Cardiac muscle cell (in vitro differentiated cells and primary cell): ENCODE measurements around the gene GPR156. TPM values are rescaled to one million over a fixed set of nuclear protein-coding genes. Genes with fewer than 3 reads are reported as not detected.

Experiments used
- DNase-seq, 2 donors: peaks; one replicate each; pipeline versions ENCODE4 v3.0.0 to v3.0.0-alpha.2; 2010 to 2017; ENCODE audit warnings: low read depth in 1 of 2, low spot score in 1 of 2
- H3K27ac ChIP-seq: fragments of 200-600 bp; sonication (generic); 2 replicates; pipeline ENCODE4 v1.5.1; 2016
- H3K27me3 ChIP-seq: fragments of 200-600 bp; sonication (generic); 2 replicates; pipeline ENCODE4 v1.6.0; 2016; ENCODE audit warnings: control low read depth
- H3K36me3 ChIP-seq: fragments of 200-600 bp; sonication (generic); 2 replicates; pipeline ENCODE4 v1.5.1; 2016; ENCODE audit warnings: control low read depth
- H3K4me1 ChIP-seq: fragments of 200-600 bp; sonication (generic); 2 replicates; pipeline ENCODE4 v1.8.1; 2017; ENCODE audit warnings: low read depth, mild to moderate bottlenecking, mixed run types
- H3K4me3 ChIP-seq: fragments of 200-600 bp; sonication (generic); 2 replicates; pipeline ENCODE4 v1.5.1; 2016; ENCODE audit warnings: mild to moderate bottlenecking
- H3K9me3 ChIP-seq: fragments of 200-600 bp; sonication (generic); 2 replicates; pipeline ENCODE4 v1.5.1; 2017; ENCODE audit warnings: low read depth, mild to moderate bottlenecking, control low read depth
- CTCF ChIP-seq: IDR thresholded peaks from 2 replicates; pipeline ENCODE4 v1.5.1; 2012; ENCODE audit warnings: low read depth, mild to moderate bottlenecking, low read length
- polyA plus RNA-seq: library from polyadenylated mRNA; unstranded; fragments of >200 nt; fragmentation: Nextera tagmentation; extraction: Ambion mirVana; gene quantifications from 2 replicates; pipeline ENCODE4 v1.2.1, GENCODE V29; 2016
- total RNA-seq: library from RNA; depleted of rRNA; stranded (reverse); fragments of >200 nt; gene quantifications from 2 replicates; pipeline ENCODE4 v1.2.3, GENCODE V29; 2016

The GPR156 gene
- total and polyA plus RNA-seq, 2 experiments from 2014 or later = 0.36 TPM; not detected in 1

GRCh38 chr3:120153294-120153693 lies 131.7 kb downstream of the GPR156 start:
- Histone ChIP-seq H3K9me3 (no peaks in the 10 kb centered on the region), H3K4me1 (no peaks in the 10 kb centered on the region), H3K36me3 (no peaks in the 10 kb centered on the region), H3K4me3 (no peak overlapping the region), H3K27ac (no peak overlapping the region), H3K27me3 (no peaks in the 10 kb centered on the region)
- TF ChIP-seq CTCF = no peak
- DNase-seq = peak in 1 of 2 donors; percentile 79

GRCh38 chr3:120151791-120152190 lies 133.2 kb downstream of the GPR156 start:
- no peak for DNase-seq
- Histone ChIP-seq H3K27ac (no peak overlapping the region), H3K36me3 (no peaks in the 10 kb centered on the region), H3K4me1 (peaks cover 3% of the 10 kb centered on the region), H3K9me3 (no peaks in the 10 kb centered on the region), H3K27me3 (no peaks in the 10 kb centered on the region), H3K4me3 (no peak overlapping the region)
- TF ChIP-seq CTCF = no peak

GRCh38 chr3:120148187-120148949 lies 136.7 kb downstream of the GPR156 start:
- TF ChIP-seq CTCF = no peak
- Histone ChIP-seq H3K36me3 (no peaks in the 10 kb centered on the region), H3K4me1 (peaks cover 3% of the 10 kb centered on the region), H3K27me3 (no peaks in the 10 kb centered on the region), H3K27ac (no peak overlapping the region), H3K9me3 (no peaks in the 10 kb centered on the region), H3K4me3 (no peak overlapping the region)
- no peak for DNase-seq

- no peak for TF ChIP-seq CTCF
- Histone ChIP-seq H3K27me3 (no peaks in the 10 kb centered on the region), H3K4me3 (no peak overlapping the region), H3K27ac (no peak overlapping the region), H3K4me1 (peaks cover 3% of the 10 kb centered on the region), H3K9me3 (no peaks in the 10 kb centered on the region), H3K36me3 (no peaks in the 10 kb centered on the region)
- DNase-seq = no peak
Observed at GRCh38 chr3:120147072-120147871, 137.8 kb downstream of the GPR156 start.

GRCh38 chr3:120145542-120146285 lies 139.3 kb downstream of the GPR156 start:
- no peaks in the 10 kb centered on the region for H3K27me3 ChIP-seq
- no peak for DNase-seq
- H3K36me3 ChIP-seq = no peaks in the 10 kb centered on the region
- TF ChIP-seq CTCF = no peak
- H3K4me3 ChIP-seq = no peak overlapping the region
- peaks cover 3% of the 10 kb centered on the region for H3K4me1 ChIP-seq
- no peak overlapping the region for H3K27ac ChIP-seq
- H3K9me3 ChIP-seq = no peaks in the 10 kb centered on the region
